ENCODE measurements around the gene LYPD5.
A peak's percentile ranks its signal among the peaks of the same experiment; 100 is the strongest.
"Not testable (repeated sequence)": the region's sequence is repeated elsewhere in the genome, so short reads cannot be mapped to it uniquely, and the experiment has no call there.

LYPD5 gene

DNA sequence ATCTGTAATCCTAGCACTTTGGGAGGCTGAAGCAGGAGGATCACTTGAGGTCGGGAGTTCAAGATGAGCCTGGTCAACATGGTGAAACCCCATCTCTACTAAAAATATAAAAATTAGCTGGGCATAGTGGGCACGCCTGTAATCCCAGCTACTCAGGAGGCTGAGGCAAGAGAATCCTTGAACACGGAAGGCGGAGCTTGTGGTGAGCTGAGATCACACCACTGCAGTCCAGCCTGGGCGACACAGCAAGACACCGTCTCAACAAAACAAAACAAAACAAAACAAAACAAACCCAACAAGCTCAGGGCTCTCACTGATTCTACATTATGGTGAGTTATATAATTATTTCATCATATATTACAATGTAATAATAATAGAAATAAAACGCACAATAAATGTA, 4.2 kb upstream of the LYPD5 start:
- not testable (repeated sequence) for DNase-seq (ENCODE audit: low read depth in 3 of 3)

GRCh38 chr19:43804432-43804831, 2.2 kb upstream of the LYPD5 start:
- no peak for DNase-seq (ENCODE audit: low read depth in 3 of 3)

- no peak for DNase-seq (ENCODE audit: low read depth in 3 of 3)
Measured at GRCh38 chr19:43799502-43800142, 2.6 kb downstream of the LYPD5 start.

DNA sequence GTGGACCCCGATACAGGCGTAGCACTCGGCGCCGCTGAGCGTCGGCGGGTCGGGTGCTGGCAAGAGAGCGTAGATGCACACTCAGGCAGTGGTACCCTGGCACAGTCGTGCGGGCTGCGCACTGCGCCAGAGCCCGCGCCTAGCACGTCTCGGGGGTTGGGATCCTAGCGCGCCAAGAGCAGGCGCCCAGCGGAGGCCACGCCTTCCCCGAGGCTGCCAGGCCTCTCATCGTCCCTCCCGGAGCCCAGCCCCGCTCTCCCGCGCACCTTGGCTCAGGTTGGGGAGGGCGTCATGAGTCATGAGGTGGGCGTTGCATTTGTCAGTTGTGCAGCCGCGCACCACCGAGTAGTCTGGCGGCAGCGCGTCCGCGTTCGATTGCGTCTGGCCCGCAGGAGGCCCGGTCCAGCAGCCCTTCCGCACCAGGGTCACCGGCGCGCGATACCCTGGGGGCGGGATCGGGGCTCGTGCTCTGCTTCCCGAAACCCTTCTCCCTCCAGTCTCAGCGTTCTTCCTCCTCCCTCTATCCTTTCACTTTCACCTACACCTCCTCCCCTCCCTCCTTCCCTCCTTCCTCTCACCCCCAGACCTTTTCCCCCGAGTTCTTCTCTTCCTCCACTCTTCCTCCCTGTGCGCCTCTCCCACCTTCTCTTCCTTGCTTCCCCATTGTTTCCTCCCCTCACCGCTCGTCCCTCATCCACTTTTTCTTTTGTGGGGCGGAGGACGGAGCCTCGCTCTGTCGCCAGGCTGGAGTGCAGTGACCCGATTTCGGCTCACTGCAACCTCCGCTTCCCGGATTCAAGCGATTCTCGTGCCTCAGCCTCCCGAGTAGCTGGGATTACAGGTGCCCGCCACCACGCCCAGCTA, 3.5 kb downstream of the LYPD5 start:
- peak in 2 of 3 experiments; percentile 46 to 74 for DNase-seq (ENCODE audit: low read depth in 3 of 3)

DNA sequence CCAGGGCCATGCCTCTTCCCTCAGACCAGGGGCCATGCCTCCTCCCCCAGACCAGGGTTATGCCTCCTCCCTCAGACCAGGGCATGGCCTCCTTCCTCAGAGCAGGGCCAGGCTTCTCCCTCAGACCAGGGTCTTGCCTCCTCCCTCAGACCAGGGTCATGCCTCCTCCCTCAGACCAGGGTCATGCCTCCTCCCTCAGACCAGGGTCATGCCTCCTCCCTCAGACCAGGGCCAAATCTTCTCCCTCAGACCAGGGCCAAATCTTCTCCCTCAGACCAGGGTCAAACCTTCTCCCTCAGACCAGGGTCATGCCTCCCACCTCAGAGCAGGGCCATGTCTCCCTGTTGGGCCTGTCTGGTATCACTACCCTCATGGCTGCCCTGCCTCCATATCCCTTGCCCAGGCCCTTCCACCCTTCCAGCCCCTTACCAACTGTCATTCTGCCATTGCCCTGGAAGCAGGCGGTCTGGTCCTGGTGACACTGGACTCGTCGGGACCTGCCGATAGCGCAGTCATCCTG, 4.2 kb downstream of the LYPD5 start:
- DNase-seq (ENCODE audit: low read depth in 3 of 3), result no peak

GRCh38 chr19:43797556-43797955, 4.7 kb downstream of the LYPD5 start:
- no peak for DNase-seq (ENCODE audit: low read depth in 3 of 3)

- DNase-seq (ENCODE audit: low read depth in 3 of 3), result no peak
Measured at GRCh38 chr19:43797118-43797517, 5.1 kb downstream of the LYPD5 start.

DNA sequence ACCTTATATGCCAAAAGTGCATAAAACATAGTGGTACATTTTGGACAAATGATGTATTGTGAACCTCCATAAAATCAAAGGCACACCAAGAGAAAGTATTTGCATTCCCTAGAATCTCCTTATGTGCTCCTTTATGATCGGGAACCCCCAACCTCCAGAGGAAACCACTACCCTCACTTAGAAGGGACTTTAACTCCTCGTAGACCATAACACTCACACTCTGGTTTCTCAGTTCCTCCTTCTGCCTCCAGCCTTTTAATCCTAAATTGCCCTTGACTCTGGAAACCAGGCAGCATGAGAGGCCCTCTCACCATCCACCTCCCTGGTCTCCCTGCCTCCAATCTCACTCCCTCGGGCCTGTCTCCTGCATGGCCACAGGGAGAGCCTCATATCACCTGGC, 11.7 kb downstream of the LYPD5 start:
- DNase-seq (ENCODE audit: low read depth in 3 of 3), result no peak

- DNase-seq (ENCODE audit: low read depth in 3 of 3), result no peak
Measured at GRCh38 chr19:43789029-43789428, 13.2 kb downstream of the LYPD5 start.

DNA sequence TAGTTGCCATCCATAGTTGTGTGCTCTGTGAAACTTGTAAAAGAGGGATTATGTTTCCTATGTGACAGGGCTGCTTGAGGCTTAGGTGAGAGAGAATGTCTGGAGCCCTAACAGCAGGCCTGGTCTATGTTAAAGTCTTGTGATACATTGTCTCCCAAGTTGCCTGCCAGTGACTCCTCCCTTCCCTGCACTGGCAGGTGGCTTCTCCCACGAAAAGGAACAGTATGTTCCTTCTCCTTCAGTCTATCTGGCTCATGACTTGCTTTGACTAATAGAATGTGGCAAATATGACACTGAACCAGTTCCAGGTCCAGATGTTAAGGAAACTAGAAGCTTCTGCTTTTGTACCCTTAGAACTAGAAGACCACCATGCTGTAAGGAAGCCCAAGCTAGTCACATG, 15.6 kb downstream of the LYPD5 start:
- no peak for DNase-seq (ENCODE audit: low read depth in 3 of 3)

GRCh38 chr19:43784981-43785808, 17.1 kb downstream of the LYPD5 start:
- DNase-seq (ENCODE audit: low read depth in 3 of 3), result peak in 1 of 3 experiments; percentile 44

- DNase-seq (ENCODE audit: low read depth in 3 of 3), result peak in 2 of 3 experiments; percentile 40 to 70
Measured at GRCh38 chr19:43784241-43784980, 17.8 kb downstream of the LYPD5 start.

GRCh38 chr19:43783636-43784035, 18.6 kb downstream of the LYPD5 start:
- DNase-seq (ENCODE audit: low read depth in 3 of 3), result no peak

GRCh38 chr19:43782689-43783231, 19.5 kb downstream of the LYPD5 start:
- no peak for DNase-seq (ENCODE audit: low read depth in 3 of 3)

GRCh38 chr19:43782311-43782660, 20.0 kb downstream of the LYPD5 start:
- no peak for DNase-seq (ENCODE audit: low read depth in 3 of 3)

- no peak for DNase-seq (ENCODE audit: low read depth in 3 of 3)
Measured at GRCh38 chr19:43781630-43782310, 20.5 kb downstream of the LYPD5 start.

GRCh38 chr19:43780706-43781525, 21.3 kb downstream of the LYPD5 start, which contains the start of gene KCNN4:
Gene KCNN4 (minus strand): TSS chr19:43780973. CDS start chr19:43780861, 112 bp downstream.
- DNase-seq (ENCODE audit: low read depth in 3 of 3), result peak in 2 of 3 experiments; percentile 58 to 79

DNA sequence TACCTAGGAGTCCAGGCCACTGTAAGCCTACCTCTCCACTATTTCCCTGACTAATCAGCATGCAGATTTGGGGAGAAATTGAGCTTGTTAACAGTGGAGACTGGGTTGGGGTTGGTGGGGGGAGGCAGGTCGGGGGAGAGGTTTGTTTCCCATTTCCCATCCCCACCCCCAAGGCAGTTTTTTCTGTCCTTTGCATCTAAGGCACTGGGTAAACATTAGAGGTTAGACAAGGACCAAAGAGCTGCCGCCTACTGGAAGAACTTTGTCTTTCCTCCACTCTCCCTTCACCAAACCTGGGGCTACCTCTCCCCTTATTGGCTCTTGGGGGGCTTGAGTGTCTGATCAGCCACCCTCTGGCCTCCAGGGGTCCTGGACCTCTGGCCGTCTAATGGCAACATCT, 22.4 kb downstream of the LYPD5 start:
- no peak for DNase-seq (ENCODE audit: low read depth in 3 of 3)

- no peak for DNase-seq (ENCODE audit: low read depth in 3 of 3)
Measured at GRCh38 chr19:43779147-43779819, 23.0 kb downstream of the LYPD5 start.

Data from stimulated activated CD4-positive, alpha-beta T cell treated with anti-CD3 and anti-CD28 coated beads, TNF-alpha, amount 100 ng/mL, for 24 hours (primary cell).